WTC11 (cell line): ENCODE data around the gene NELL1. TPM values are rescaled to one million over a fixed set of nuclear protein-coding genes. Genes with fewer than 3 reads are reported as not detected.

Experiments used
- ATAC-seq: fragments of 200-7000 bp; cut with Tn5 transposase; 2 replicates; pipeline ENCODE4 v1.10.0; 2021; ENCODE audit warnings: mild to moderate bottlenecking, moderate library complexity
- CTCF ChIA-PET: fragments of 300-600 bp; sonication (Branson Sonifier 250); formaldehyde crosslinking; loops from one replicate; lab custom pipeline; 2021; ENCODE audit warnings: antibody characterized with exemption; lab: Charles Lee
- POLR2A ChIA-PET: fragments of 350-600 bp; sonication (Branson Sonifier 250); formaldehyde crosslinking; loops from one replicate; lab custom pipeline; 2021; ENCODE audit warnings: antibody characterized with exemption; lab: Charles Lee
- DNase-seq: peaks from one replicate; pipeline ENCODE4 v3.0.0; 2021; ENCODE audit warnings: low spot score
- H3K27ac Mint-ChIP-seq: 2 replicates; pipeline ENCODE4 v1.8.0; 2021; ENCODE audit warnings: mixed read lengths
- H3K27me3 Mint-ChIP-seq: 2 replicates; pipeline ENCODE4 v1.8.0; 2021; ENCODE audit warnings: low read depth, mild to moderate bottlenecking, moderate library complexity, mixed read lengths
- H3K36me3 Mint-ChIP-seq: 2 replicates; pipeline ENCODE4 v1.8.0; 2021; ENCODE audit warnings: mixed read lengths
- H3K4me1 Mint-ChIP-seq: 2 replicates; pipeline ENCODE4 v1.8.0; 2022; ENCODE audit warnings: mixed read lengths
- H3K4me3 Mint-ChIP-seq: 2 replicates; pipeline ENCODE4 v1.8.0; 2021; ENCODE audit warnings: mild to moderate bottlenecking, moderate library complexity, mixed read lengths
- H3K9me3 Mint-ChIP-seq: 2 replicates; pipeline ENCODE4 v1.8.0; 2021; ENCODE audit warnings: mixed read lengths
- ATF1 ChIP-seq: sonication (generic); formaldehyde crosslinking; IDR thresholded peaks from 2 replicates; pipeline ENCODE4 v1.8.1; 2023; ENCODE audit warnings: mild to moderate bottlenecking, moderate library complexity, missing genetic modification reagents
- CREB1 ChIP-seq: sonication (generic); formaldehyde crosslinking; IDR thresholded peaks from 2 replicates; pipeline ENCODE4 v1.8.0; 2023; ENCODE audit warnings: mild to moderate bottlenecking, missing genetic modification reagents
- ETV6 ChIP-seq: sonication (generic); formaldehyde crosslinking; IDR thresholded peaks from 2 replicates; pipeline ENCODE4 v1.8.1; 2022; ENCODE audit warnings: mild to moderate bottlenecking, missing genetic modification reagents
- JUN ChIP-seq: sonication (generic); formaldehyde crosslinking; IDR thresholded peaks from 2 replicates; pipeline ENCODE4 v1.8.0; 2023; ENCODE audit warnings: mild to moderate bottlenecking, missing genetic modification reagents
- MYBL2 ChIP-seq: sonication (generic); formaldehyde crosslinking; IDR thresholded peaks from 2 replicates; pipeline ENCODE4 v1.8.1; 2023; ENCODE audit warnings: mild to moderate bottlenecking, moderate library complexity, missing genetic modification reagents
- SMAD3 ChIP-seq: sonication (generic); formaldehyde crosslinking; IDR thresholded peaks from 2 replicates; pipeline ENCODE4 v1.8.0; 2022; ENCODE audit warnings: missing genetic modification reagents, mild to moderate bottlenecking, borderline replicate concordance
- TEAD4 ChIP-seq: sonication (generic); formaldehyde crosslinking; IDR thresholded peaks from 2 replicates; pipeline ENCODE4 v1.8.0; 2022; ENCODE audit warnings: mild to moderate bottlenecking, missing genetic modification reagents
- ZNF219 ChIP-seq: sonication (generic); formaldehyde crosslinking; IDR thresholded peaks from 2 replicates; pipeline ENCODE4 v1.8.0; 2023; ENCODE audit warnings: missing genetic modification reagents, mild to moderate bottlenecking, borderline replicate concordance
- ZNF232 ChIP-seq: sonication (generic); formaldehyde crosslinking; IDR thresholded peaks from 2 replicates; pipeline ENCODE4 v1.8.0; 2022; ENCODE audit warnings: mild to moderate bottlenecking, missing genetic modification reagents
- ZNF317 ChIP-seq: sonication (generic); formaldehyde crosslinking; IDR thresholded peaks from 2 replicates; pipeline ENCODE4 v1.8.1; 2023; ENCODE audit warnings: low read depth, mild to moderate bottlenecking, moderate library complexity, missing genetic modification reagents, borderline replicate concordance
- ZNF416 ChIP-seq: fragments of 250-450 bp; sonication (Bioruptor Pico); IDR thresholded peaks from 2 replicates; pipeline ENCODE4 v1.9.0; 2021; ENCODE audit warnings: mild to moderate bottlenecking, inconsistent platforms
- total RNA-seq: library from RNA; stranded (reverse); gene quantifications from 3 replicates; pipeline ENCODE4 v1.2.3, GENCODE V29; 2021
- TF ChIP-seq, protein P1 (sequence below): fragments of 250-450 bp; sonication (Bioruptor Pico); IDR thresholded peaks from 2 replicates; pipeline ENCODE4 v1.9.0; 2021; ENCODE audit warnings: mild to moderate bottlenecking
- TF ChIP-seq, protein P2 (sequence below): sonication (generic); formaldehyde crosslinking; IDR thresholded peaks from 2 replicates; pipeline ENCODE4 v1.8.1; 2022; ENCODE audit warnings: mild to moderate bottlenecking, missing genetic modification reagents, moderate library complexity, borderline replicate concordance
- TF ChIP-seq, protein P3 (sequence below): sonication (generic); formaldehyde crosslinking; IDR thresholded peaks from 2 replicates; pipeline ENCODE4 v1.8.1; 2023; ENCODE audit warnings: mild to moderate bottlenecking, missing genetic modification reagents
- TF ChIP-seq, protein P4 (sequence below): fragments of 250-450 bp; sonication (Bioruptor Pico); IDR thresholded peaks from 2 replicates; pipeline ENCODE4 v1.9.0; 2021; ENCODE audit warnings: mild to moderate bottlenecking
- TF ChIP-seq, protein P5 (sequence below): sonication (generic); formaldehyde crosslinking; IDR thresholded peaks from 2 replicates; pipeline ENCODE4 v1.8.1; 2023; ENCODE audit warnings: mild to moderate bottlenecking, moderate library complexity, missing genetic modification reagents
- TF ChIP-seq, protein P6 (sequence below): sonication (generic); formaldehyde crosslinking; IDR thresholded peaks from 2 replicates; pipeline ENCODE4 v1.8.0; 2022; ENCODE audit warnings: missing genetic modification reagents

The NELL1 gene
- total RNA-seq, 1 experiment from 2014 or later = 1.8 TPM

DNA sequence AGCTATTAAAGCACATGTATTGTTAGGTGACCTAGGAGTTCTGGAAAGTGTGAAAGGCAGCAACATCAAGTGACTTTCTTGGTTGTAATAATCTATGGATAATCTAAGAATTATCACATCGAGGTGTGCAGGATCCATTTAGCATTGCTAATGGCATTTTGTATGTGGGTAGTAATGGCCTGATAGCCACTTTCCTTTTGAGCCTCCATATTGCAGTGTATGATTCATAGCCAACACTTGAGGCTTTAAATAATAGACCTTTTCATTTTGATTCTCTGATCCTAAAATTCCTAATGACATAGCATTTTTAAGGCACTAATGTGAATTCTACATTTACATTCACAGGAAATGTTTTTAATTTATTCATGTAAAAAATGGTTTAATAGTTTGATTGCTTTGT is 759.4 kb downstream of the NELL1 start (continued):
- TF ChIP-seq, protein P1, sequence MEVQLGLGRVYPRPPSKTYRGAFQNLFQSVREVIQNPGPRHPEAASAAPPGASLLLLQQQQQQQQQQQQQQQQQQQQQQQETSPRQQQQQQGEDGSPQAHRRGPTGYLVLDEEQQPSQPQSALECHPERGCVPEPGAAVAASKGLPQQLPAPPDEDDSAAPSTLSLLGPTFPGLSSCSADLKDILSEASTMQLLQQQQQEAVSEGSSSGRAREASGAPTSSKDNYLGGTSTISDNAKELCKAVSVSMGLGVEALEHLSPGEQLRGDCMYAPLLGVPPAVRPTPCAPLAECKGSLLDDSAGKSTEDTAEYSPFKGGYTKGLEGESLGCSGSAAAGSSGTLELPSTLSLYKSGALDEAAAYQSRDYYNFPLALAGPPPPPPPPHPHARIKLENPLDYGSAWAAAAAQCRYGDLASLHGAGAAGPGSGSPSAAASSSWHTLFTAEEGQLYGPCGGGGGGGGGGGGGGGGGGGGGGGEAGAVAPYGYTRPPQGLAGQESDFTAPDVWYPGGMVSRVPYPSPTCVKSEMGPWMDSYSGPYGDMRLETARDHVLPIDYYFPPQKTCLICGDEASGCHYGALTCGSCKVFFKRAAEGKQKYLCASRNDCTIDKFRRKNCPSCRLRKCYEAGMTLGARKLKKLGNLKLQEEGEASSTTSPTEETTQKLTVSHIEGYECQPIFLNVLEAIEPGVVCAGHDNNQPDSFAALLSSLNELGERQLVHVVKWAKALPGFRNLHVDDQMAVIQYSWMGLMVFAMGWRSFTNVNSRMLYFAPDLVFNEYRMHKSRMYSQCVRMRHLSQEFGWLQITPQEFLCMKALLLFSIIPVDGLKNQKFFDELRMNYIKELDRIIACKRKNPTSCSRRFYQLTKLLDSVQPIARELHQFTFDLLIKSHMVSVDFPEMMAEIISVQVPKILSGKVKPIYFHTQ = no peak
- TF ChIP-seq JUN (CRISPR knock-in tag) = no peak

DNA sequence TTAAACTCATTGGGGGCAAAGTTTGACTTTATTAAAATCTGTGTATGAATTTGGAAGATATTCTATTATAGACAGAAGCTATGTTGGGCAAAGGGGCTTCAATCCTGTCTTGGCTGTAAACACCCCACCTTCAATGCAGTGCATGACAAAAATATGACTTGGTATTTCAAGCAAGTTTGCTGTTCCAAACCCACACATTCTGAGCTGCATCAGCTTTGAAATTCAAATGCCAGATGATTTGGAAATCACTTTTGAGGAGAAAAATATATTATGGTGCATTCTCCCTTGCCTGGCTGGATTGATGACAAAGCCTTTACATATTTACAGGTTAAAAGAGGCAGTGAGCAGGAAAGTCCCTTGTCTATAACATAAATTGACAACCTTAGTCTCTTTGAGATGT is 760.0 kb downstream of the NELL1 start:
- Mint-ChIP-seq H3K27ac (no peak overlapping the region), H3K4me3 (no peak overlapping the region), H3K9me3 (no peaks in the 10 kb centered on the region), H3K4me1 (no peaks in the 10 kb centered on the region), H3K36me3 (no peaks in the 10 kb centered on the region), H3K27me3 (no peaks in the 10 kb centered on the region)
- POLR2A ChIA-PET = interaction anchor here (0.6 kb wide), 1 partner anchor 61 kb away, joined by 6 read pairs; no protein-coding TSS in a partner anchor
- ATAC-seq (no peak), DNase-seq (no peak)
- CTCF ChIA-PET = no interaction called here
- TF ChIP-seq SMAD3 = no peak
- no peak for TF ChIP-seq ZNF232 (CRISPR knock-in tag)
- TF ChIP-seq ZNF416 (CRISPR knock-in tag) = no peak
- TF ChIP-seq ZNF317 (CRISPR knock-in tag) = no peak
- TF ChIP-seq, protein P2, sequence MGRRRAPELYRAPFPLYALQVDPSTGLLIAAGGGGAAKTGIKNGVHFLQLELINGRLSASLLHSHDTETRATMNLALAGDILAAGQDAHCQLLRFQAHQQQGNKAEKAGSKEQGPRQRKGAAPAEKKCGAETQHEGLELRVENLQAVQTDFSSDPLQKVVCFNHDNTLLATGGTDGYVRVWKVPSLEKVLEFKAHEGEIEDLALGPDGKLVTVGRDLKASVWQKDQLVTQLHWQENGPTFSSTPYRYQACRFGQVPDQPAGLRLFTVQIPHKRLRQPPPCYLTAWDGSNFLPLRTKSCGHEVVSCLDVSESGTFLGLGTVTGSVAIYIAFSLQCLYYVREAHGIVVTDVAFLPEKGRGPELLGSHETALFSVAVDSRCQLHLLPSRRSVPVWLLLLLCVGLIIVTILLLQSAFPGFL (CRISPR knock-in tag) = no peak
- TF ChIP-seq, protein P3, sequence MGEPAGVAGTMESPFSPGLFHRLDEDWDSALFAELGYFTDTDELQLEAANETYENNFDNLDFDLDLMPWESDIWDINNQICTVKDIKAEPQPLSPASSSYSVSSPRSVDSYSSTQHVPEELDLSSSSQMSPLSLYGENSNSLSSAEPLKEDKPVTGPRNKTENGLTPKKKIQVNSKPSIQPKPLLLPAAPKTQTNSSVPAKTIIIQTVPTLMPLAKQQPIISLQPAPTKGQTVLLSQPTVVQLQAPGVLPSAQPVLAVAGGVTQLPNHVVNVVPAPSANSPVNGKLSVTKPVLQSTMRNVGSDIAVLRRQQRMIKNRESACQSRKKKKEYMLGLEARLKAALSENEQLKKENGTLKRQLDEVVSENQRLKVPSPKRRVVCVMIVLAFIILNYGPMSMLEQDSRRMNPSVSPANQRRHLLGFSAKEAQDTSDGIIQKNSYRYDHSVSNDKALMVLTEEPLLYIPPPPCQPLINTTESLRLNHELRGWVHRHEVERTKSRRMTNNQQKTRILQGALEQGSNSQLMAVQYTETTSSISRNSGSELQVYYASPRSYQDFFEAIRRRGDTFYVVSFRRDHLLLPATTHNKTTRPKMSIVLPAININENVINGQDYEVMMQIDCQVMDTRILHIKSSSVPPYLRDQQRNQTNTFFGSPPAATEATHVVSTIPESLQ (CRISPR knock-in tag) = no peak
- TF ChIP-seq, protein P4, sequence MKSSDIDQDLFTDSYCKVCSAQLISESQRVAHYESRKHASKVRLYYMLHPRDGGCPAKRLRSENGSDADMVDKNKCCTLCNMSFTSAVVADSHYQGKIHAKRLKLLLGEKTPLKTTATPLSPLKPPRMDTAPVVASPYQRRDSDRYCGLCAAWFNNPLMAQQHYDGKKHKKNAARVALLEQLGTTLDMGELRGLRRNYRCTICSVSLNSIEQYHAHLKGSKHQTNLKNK = no peak
- TF ChIP-seq TEAD4 (CRISPR knock-in tag) = no peak
- TF ChIP-seq CREB1 (CRISPR knock-in tag) = no peak
- TF ChIP-seq MYBL2 (CRISPR knock-in tag) = no peak

DNA sequence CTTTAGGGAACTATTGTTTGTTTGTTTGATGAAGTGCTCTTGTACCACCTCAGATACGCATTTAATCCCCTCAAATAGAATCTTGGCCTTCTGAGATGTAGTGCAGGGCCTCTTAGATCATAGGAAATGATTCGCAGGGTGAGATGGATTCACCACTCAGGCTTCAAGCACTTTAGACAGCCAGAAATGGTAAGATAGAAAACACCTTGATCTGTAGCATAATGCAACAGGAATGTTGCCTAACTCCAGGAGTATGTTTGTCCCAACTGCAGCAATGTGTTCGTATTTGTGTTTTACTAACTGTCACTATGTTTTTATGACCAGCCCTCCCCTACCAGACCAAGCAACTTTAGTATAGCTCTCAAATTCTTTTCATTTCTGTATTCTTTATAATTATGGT is 761.2 kb downstream of the NELL1 start:
- Mint-ChIP-seq H3K27me3 (no peaks in the 10 kb centered on the region), H3K27ac (no peak overlapping the region), H3K9me3 (no peaks in the 10 kb centered on the region), H3K4me1 (no peaks in the 10 kb centered on the region), H3K4me3 (no peak overlapping the region), H3K36me3 (no peaks in the 10 kb centered on the region)
- ChIA-PET CTCF (no interaction called here), POLR2A (interaction anchor here (0.6 kb wide), 1 partner anchor 953 kb away, joined by 3 read pairs; no protein-coding TSS in a partner anchor)
- DNase-seq (no peak), ATAC-seq (no peak)
- TF ChIP-seq ETV6 (CRISPR knock-in tag) (no peak), ATF1 (CRISPR knock-in tag) (no peak), SMAD3 (no peak), TEAD4 (CRISPR knock-in tag) (no peak), ZNF219 (no peak)
- TF ChIP-seq, protein P5, sequence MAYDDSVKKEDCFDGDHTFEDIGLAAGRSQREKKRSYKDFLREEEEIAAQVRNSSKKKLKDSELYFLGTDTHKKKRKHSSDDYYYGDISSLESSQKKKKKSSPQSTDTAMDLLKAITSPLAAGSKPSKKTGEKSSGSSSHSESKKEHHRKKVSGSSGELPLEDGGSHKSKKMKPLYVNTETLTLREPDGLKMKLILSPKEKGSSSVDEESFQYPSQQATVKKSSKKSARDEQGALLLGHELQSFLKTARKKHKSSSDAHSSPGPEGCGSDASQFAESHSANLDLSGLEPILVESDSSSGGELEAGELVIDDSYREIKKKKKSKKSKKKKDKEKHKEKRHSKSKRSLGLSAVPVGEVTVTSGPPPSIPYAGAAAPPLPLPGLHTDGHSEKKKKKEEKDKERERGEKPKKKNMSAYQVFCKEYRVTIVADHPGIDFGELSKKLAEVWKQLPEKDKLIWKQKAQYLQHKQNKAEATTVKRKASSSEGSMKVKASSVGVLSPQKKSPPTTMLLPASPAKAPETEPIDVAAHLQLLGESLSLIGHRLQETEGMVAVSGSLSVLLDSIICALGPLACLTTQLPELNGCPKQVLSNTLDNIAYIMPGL (CRISPR knock-in tag) = no peak
- TF ChIP-seq, protein P6, sequence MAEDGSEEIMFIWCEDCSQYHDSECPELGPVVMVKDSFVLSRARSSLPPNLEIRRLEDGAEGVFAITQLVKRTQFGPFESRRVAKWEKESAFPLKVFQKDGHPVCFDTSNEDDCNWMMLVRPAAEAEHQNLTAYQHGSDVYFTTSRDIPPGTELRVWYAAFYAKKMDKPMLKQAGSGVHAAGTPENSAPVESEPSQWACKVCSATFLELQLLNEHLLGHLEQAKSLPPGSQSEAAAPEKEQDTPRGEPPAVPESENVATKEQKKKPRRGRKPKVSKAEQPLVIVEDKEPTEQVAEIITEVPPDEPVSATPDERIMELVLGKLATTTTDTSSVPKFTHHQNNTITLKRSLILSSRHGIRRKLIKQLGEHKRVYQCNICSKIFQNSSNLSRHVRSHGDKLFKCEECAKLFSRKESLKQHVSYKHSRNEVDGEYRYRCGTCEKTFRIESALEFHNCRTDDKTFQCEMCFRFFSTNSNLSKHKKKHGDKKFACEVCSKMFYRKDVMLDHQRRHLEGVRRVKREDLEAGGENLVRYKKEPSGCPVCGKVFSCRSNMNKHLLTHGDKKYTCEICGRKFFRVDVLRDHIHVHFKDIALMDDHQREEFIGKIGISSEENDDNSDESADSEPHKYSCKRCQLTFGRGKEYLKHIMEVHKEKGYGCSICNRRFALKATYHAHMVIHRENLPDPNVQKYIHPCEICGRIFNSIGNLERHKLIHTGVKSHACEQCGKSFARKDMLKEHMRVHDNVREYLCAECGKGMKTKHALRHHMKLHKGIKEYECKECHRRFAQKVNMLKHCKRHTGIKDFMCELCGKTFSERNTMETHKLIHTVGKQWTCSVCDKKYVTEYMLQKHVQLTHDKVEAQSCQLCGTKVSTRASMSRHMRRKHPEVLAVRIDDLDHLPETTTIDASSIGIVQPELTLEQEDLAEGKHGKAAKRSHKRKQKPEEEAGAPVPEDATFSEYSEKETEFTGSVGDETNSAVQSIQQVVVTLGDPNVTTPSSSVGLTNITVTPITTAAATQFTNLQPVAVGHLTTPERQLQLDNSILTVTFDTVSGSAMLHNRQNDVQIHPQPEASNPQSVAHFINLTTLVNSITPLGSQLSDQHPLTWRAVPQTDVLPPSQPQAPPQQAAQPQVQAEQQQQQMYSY (CRISPR knock-in tag) = no peak
